Liver (tissue), 3 donors: ENCODE data around the gene RHEX.

ENCODE experiments used
- CTCF ChIP-seq: fragments of 150-350 bp; IDR thresholded peaks from 2 replicates; pipeline ENCODE4 v1.5.1; 2017; ENCODE audit warnings: improper control_type of control experiment, low read depth, low read length; ENCODE audit not compliant: missing input control
- SP1 ChIP-seq: IDR thresholded peaks from 2 replicates; pipeline ENCODE4 v1.6.1; 2018; ENCODE audit warnings: antibody characterized with exemption, mild to moderate bottlenecking
- YY1 ChIP-seq: IDR thresholded peaks from 2 replicates; pipeline ENCODE4 v1.6.1; 2016; ENCODE audit warnings: antibody characterized with exemption, mild to moderate bottlenecking
- ZBTB33 ChIP-seq: IDR thresholded peaks from 2 replicates; pipeline ENCODE4 v1.6.1; 2016; ENCODE audit warnings: antibody characterized with exemption
- TF ChIP-seq, protein P1 (sequence below): IDR thresholded peaks from 2 replicates; pipeline ENCODE4 v1.6.1; 2016; ENCODE audit warnings: antibody characterized with exemption
- donor health status: healthy.
- donor health status: healthy.

DNA sequence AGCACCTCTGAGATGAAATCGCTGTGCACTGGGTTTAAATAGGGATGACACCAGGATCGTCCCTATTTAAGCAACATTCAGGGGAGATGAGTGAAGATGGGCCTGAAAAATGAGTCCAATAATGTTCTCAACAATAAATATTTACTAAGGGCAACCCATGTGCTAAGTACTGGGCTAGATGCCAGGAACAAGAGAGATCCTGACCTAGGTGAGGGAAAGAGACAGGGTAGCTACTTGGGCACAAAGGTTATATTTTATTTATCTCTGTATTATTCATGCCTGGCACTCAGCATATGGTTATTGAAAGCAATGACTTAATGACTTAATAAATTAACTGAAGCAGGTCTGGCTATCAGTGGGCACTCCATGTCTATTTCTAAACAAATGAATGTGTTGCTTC, 91.6 kb downstream of the RHEX start:
- TF ChIP-seq CTCF: no peak
- TF ChIP-seq, protein P1, sequence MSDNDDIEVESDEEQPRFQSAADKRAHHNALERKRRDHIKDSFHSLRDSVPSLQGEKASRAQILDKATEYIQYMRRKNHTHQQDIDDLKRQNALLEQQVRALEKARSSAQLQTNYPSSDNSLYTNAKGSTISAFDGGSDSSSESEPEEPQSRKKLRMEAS: peak; percentile 37
- TF ChIP-seq ZBTB33: no peak
- peak; percentile 51 for TF ChIP-seq SP1
- no peak for TF ChIP-seq YY1
